Glutamatergic neuron (in vitro differentiated cells): ENCODE data around the gene ADCY1. TPM values are rescaled to one million over a fixed set of nuclear protein-coding genes. Genes with fewer than 3 reads are reported as not detected.
A peak's percentile ranks its signal among the peaks of the same experiment; 100 is the strongest.

ENCODE experiments used
- DNase-seq: peaks from one replicate; pipeline ENCODE4 v3.0.0; 2022
- H3K27ac Mint-ChIP-seq: one replicate; pipeline ENCODE4 v1.8.0; 2020; ENCODE audit warnings: mild to moderate bottlenecking, mixed read lengths, inconsistent platforms; ENCODE audit not compliant: unreplicated experiment
- H3K27me3 Mint-ChIP-seq: one replicate; pipeline ENCODE4 v1.8.0; 2020; ENCODE audit warnings: mild to moderate bottlenecking, moderate library complexity, mixed read lengths, inconsistent platforms; ENCODE audit not compliant: unreplicated experiment
- H3K36me3 Mint-ChIP-seq: one replicate; pipeline ENCODE4 v1.8.0; 2020; ENCODE audit warnings: mild to moderate bottlenecking, mixed read lengths, inconsistent platforms; ENCODE audit not compliant: unreplicated experiment
- H3K4me1 Mint-ChIP-seq: one replicate; pipeline ENCODE4 v1.8.0; 2020; ENCODE audit warnings: mild to moderate bottlenecking, low read depth, mixed read lengths, inconsistent platforms; ENCODE audit not compliant: unreplicated experiment
- H3K4me3 Mint-ChIP-seq: one replicate; pipeline ENCODE4 v1.8.0; 2020; ENCODE audit warnings: mild to moderate bottlenecking, mixed read lengths, inconsistent platforms; ENCODE audit not compliant: unreplicated experiment
- H3K9me3 Mint-ChIP-seq: one replicate; pipeline ENCODE4 v1.8.0; 2020; ENCODE audit warnings: mild to moderate bottlenecking, moderate library complexity, mixed read lengths, inconsistent platforms; ENCODE audit not compliant: unreplicated experiment
- total RNA-seq: library from RNA; stranded (reverse); fragmentation: NEBNext Ultra II Directional; extraction: Animal tissue kit (Norgen Biotek cat#: 25700); gene quantifications from one replicate; pipeline ENCODE4 v1.2.1, GENCODE V29; 2021; ENCODE audit not compliant: unreplicated experiment
- TF ChIP-seq, protein P1 (sequence below): fragments of 200-600 bp; sonication (generic); IDR thresholded peaks from one replicate; pipeline ENCODE4 v1.5.0; 2021; ENCODE audit not compliant: partially characterized antibody, unreplicated experiment

The ADCY1 gene
- total RNA-seq, 1 donor from 2014 or later = 51.9 TPM

GRCh38 chr7:45570797-45571196, 3.4 kb upstream of the ADCY1 start:
- TF ChIP-seq, protein P1, sequence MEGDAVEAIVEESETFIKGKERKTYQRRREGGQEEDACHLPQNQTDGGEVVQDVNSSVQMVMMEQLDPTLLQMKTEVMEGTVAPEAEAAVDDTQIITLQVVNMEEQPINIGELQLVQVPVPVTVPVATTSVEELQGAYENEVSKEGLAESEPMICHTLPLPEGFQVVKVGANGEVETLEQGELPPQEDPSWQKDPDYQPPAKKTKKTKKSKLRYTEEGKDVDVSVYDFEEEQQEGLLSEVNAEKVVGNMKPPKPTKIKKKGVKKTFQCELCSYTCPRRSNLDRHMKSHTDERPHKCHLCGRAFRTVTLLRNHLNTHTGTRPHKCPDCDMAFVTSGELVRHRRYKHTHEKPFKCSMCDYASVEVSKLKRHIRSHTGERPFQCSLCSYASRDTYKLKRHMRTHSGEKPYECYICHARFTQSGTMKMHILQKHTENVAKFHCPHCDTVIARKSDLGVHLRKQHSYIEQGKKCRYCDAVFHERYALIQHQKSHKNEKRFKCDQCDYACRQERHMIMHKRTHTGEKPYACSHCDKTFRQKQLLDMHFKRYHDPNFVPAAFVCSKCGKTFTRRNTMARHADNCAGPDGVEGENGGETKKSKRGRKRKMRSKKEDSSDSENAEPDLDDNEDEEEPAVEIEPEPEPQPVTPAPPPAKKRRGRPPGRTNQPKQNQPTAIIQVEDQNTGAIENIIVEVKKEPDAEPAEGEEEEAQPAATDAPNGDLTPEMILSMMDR = no peak
- DNase-seq = no peak
- peaks cover 13% of the 10 kb centered on the region for H3K9me3 Mint-ChIP-seq
- H3K27me3 Mint-ChIP-seq = peaks cover 11% of the 10 kb centered on the region
- no peak overlapping the region for H3K4me3 Mint-ChIP-seq
- H3K27ac Mint-ChIP-seq = no peak overlapping the region
- no peaks in the 10 kb centered on the region for H3K36me3 Mint-ChIP-seq
- peaks cover 7% of the 10 kb centered on the region for H3K4me1 Mint-ChIP-seq

- Mint-ChIP-seq H3K4me3 (peak overlapping the region; percentile 74), H3K36me3 (no peaks in the 10 kb centered on the region), H3K27me3 (peaks cover 11% of the 10 kb centered on the region), H3K27ac (peak overlapping the region; percentile 42), H3K9me3 (peaks cover 9% of the 10 kb centered on the region), H3K4me1 (peaks cover 13% of the 10 kb centered on the region)
- DNase-seq = no peak
- TF ChIP-seq, protein P1 = no peak
These were observed 964 bp upstream of the ADCY1 start for GRCh38 chr7:45573204-45573603.

GRCh38 chr7:45574416-45574668, 174 bp downstream of the ADCY1 start:
- TF ChIP-seq, protein P1 = no peak
- Mint-ChIP-seq H3K36me3 (no peaks in the 10 kb centered on the region), H3K9me3 (peaks cover 9% of the 10 kb centered on the region), H3K4me1 (peaks cover 19% of the 10 kb centered on the region), H3K27ac (no peak overlapping the region), H3K27me3 (peaks cover 11% of the 10 kb centered on the region), H3K4me3 (no peak overlapping the region)
- no peak for DNase-seq

DNA sequence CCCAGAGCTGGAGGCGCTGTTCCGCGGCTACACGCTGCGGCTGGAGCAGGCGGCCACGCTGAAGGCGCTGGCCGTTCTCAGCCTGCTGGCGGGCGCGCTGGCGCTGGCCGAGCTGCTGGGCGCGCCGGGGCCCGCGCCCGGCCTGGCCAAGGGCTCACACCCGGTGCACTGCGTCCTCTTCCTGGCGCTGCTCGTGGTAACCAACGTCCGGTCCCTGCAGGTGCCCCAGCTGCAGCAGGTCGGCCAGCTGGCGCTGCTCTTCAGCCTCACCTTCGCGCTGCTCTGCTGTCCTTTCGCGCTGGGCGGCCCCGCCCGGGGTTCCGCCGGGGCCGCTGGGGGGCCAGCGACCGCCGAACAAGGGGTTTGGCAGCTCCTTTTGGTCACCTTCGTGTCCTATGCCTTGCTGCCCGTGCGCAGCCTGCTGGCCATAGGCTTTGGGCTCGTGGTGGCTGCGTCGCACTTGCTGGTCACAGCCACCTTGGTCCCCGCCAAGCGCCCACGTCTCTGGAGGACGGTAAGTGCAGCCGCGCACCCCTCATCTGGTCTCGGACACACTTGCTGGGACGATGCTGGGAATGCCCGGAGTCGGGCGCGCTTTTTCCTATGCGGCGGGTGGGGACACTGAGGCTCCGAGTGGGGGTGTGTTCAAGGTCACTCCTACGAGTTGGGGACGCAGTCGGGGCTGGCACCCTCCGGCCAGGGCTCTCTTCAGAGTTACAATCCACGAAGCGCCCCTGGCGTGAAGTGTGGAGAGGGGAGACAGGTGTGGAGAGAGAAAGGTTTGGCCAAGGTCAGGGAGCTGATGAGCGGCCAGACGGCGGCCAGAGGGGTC, 717 bp downstream of the ADCY1 start:
- Mint-ChIP-seq H3K9me3 (peaks cover 9% of the 10 kb centered on the region), H3K27me3 (peaks cover 11% of the 10 kb centered on the region), H3K36me3 (no peaks in the 10 kb centered on the region), H3K4me3 (peak overlapping the region; percentile 89), H3K4me1 (peaks cover 22% of the 10 kb centered on the region), H3K27ac (peak overlapping the region; percentile 55)
- DNase-seq = peak; percentile 78
- TF ChIP-seq, protein P1 = no peak

DNA sequence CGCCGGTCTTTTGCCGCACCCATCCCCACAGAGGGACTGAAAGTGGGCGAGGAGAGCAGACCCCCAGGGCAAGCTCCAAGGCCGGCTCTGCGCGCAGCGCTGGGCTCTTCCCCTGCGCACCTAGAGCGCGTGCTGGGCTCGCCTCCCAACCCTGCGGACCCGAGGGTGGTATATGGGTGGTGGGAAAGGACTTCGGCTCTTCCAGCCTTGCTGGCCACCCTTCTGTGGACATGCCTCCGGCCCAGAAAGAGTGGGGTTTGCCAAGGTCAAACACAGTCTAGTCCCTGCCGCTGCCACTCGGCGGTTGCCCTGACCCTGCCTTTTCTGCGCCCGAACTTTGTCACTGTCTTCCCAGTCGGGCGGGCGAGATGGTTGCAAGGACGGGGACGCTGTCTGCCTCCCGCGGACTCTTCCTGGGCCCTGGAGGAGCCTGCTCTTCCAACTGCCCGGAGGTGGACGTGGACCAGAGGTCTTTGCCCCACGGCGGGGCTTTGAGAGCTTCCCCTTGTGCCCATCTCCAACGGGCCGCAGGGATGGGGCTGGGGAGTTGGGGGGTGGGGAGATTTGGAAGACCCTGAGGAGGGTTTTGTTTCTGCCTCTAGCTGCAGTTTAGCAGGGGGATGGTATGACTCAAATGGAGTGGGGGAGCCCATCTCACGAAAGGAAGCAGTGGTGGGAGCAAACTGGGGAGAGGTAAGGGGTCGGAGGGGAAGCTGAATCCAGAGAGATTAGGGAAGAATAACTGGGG, 1.5 kb downstream of the ADCY1 start:
- no peak for DNase-seq
- Mint-ChIP-seq H3K9me3 (peaks cover 9% of the 10 kb centered on the region), H3K4me3 (peak overlapping the region; percentile 89), H3K27ac (peak overlapping the region; percentile 55), H3K36me3 (no peaks in the 10 kb centered on the region), H3K27me3 (peaks cover 11% of the 10 kb centered on the region), H3K4me1 (peaks cover 22% of the 10 kb centered on the region)
- TF ChIP-seq, protein P1 = no peak
